Stimulated activated CD4-positive, alpha-beta T cell treated with anti-CD3 and anti-CD28 coated beads, TNF-alpha, amount 100 ng/mL, for 4 hours (primary cell): ENCODE results near the gene CYREN.
"Not testable (repeated sequence)": the region's sequence is repeated elsewhere in the genome, so short reads cannot be mapped to it uniquely, and the experiment has no call there.

Experiments
- DNase-seq, 3 experiments: peaks; one replicate each; pipeline ENCODE4 v3.0.0-alpha.2; 2020; ENCODE audit warnings: low read depth in 3 of 3

CYREN gene

DNA sequence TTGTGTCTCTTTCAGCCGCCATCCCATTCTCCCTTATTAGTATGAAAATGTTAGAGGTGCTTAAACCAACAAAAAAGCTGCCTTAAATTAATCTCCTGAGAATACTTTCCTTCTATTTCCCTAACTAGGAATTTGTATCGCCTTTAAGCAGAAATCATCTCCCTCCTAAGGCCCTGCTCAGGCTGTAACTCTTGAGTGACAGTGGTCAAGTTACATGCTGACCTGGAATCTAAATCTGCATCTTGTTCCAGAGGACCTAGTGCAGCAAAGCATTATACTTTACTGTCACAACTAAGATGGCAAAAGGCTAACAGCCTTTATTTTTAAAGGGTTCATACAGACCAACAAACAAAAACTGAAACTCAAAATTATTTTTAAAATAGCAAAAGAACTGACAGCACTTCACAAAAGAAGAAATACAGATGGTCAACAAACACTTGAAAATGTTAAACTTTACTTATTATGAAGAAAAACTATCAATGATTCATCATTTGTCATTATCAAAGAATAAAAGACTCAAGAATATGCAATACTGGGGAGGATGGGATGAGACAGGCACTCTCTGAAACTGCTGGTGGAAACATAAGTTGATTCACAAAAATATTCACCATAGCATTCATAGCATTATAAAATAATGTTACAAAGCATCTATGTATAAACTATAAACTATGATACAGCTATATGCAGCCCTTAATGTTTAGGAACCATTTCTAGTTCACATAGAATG is 11.0 kb downstream of the CYREN start:
- no peak for DNase-seq

DNA sequence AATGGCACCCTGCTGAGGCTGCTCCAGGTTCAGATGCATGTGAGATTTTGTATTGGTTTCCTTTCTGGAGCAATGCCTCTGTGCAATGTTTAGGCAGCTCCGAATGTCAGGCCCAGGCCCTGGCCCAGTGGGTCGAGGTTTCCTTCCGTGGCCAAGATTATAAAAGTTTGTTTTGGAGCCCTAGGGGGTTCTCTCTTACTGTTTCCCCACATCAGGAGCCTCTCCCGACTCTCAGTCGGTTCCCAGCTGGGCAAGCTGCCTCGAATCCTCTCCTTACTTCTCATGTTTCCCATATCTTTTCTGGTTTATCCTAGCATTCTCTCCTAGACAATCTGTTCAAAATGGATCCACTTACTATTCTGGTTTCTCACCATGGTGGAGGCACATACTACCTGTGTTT is 11.6 kb downstream of the CYREN start:
- no peak for DNase-seq

DNA sequence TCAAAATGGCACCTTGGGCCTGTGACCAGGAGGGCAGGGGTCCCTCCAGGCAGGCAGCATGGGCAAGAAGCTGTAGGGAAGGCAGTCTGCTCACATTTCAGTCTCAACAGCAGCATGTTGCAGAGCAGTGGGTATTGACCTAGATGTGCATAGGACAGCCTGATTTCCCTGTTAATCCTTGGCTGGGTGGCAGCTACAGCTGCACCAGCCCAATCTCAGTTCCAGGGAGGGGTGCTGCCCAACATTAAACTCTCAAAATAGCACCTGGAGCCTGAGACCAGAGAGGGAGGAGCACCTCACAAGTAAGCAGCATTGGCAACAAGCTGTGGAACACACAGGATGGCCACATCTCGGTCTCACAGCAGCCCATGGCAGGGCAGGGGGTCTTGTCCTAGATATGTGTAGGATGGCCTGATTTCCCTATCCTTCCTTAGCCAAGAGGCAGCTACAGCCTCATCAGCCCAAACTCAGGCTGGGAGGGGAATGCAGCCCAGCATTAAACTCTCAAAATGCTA is 12.3 kb downstream of the CYREN start:
- DNase-seq: no peak

DNA sequence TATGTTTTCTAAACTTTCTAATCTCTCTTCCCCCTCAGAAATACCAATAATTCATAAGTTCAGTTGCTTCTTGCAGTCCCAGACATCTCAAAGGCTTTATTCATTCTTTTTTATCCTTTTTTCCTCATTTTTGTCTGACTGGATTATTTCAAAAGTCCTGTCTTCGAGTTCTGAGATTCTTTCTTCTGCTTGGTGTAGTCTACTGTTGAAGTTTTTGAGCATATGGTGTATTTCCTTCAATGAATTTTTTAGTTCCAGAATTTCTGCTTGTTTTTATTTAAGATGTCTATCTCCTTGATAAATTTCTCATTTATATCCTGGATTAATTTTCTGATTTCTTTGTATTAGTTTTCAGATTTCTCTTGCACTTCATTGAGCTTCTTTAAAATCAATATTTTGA is 14.2 kb downstream of the CYREN start:
- DNase-seq: no peak

DNA sequence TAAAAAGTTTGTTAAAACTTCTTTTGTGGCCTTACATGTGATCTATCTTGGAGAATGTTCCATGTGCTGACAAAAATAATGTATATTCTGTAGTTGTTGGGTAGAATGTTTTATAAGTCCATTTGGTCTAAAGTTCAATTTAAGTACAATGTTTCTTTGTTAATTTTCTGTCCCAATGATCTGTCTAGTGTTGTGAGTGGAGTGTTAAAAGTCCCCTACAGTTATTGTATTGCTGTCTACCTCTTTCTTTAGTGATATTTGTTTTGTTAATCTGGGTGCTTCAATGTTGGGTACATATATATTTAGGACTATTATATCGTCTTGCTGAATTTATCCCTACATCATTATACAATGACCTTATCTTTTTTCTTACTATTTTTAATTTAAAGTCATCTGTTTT is 15.8 kb downstream of the CYREN start:
- no peak for DNase-seq

DNA sequence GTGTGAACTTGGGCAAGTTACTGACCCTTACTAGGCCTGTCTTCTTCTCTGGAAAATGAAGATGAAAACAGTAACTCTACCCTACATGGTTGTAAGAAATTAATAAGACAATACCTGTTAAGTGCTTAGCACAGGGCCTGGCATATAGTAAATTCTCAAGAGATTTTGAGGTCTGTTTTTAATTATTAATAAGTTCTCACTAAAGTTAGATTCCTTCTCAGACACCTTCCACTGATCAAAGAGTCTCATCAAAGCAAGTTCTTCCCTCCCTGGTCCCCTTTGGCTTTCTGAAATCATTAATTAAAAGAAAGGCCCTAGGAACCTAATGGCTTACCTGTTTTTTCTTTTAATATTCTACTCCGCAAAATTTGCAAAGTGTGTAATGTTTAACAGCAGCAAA is 18.1 kb downstream of the CYREN start:
- DNase-seq: no peak

DNA sequence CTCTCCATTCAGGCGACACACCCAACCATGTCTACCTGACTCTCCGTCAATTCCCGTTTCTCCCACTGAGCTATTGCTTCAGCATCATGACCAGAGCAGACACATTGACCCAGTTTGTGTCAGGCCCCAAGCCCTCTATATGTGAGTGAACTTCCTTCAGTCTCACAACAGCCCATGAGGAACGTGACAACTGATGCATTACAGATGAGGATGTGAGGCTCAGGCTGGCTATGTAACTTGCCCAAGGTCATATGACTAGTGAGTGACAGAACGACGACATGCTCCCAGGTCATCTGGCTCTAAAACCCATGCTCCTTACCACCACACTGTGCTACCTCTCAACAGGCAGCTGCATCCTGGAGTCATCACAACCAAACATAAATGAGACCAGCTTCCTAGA is 19.0 kb downstream of the CYREN start:
- DNase-seq: no peak

DNA sequence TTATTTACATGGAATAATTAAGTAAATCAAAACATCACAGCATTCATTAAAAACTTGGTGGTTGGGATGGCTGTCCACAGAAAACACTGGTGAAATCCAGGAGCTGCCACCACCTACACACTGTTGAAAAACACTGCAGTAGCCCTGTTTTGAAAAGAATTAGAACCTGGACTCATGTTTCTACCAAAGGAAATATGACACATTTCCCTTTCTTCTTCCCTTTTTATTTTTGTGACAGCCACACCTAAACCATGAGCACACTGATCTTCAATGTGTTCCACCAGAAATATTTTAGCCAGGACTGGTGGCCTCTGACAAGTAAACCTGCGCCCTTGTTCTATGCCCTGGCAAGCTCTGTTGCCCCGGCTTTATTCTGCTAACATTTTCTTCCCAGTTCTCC is 19.4 kb downstream of the CYREN start:
- DNase-seq: no peak

DNA sequence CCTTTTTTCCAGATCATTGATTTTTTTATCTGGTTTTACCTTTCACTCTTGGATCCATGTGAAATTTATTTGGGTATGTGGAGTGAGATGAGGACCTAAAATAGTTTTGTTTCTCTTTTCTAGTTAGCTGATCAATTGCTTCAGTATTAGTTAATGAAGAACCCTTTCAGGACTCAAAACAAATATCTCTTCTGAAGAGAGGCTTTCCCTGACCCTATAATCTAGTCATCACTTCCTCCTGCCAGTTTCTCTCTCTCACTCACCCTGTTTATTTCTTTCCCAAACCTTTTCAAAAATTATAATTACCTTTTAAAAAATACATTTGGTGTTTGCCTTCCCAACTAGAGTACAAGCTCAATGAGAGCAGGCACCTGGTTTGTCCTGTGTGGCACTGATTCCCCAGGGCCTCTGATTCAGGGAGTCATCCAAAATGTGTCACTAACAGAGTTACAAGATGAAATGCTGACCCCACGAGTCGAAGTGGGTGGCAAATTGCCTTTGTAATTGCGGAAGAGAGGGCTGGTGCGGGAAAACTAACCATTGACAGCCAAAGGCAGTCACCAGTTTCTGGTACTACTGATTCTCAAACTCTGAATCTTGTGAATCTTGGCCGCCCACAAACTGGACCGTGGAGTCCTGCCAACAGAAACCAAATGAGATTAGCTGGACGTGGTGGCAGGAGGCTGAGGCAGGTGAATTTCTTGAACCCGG is 20.3 kb downstream of the CYREN start:
- no peak for DNase-seq

DNA sequence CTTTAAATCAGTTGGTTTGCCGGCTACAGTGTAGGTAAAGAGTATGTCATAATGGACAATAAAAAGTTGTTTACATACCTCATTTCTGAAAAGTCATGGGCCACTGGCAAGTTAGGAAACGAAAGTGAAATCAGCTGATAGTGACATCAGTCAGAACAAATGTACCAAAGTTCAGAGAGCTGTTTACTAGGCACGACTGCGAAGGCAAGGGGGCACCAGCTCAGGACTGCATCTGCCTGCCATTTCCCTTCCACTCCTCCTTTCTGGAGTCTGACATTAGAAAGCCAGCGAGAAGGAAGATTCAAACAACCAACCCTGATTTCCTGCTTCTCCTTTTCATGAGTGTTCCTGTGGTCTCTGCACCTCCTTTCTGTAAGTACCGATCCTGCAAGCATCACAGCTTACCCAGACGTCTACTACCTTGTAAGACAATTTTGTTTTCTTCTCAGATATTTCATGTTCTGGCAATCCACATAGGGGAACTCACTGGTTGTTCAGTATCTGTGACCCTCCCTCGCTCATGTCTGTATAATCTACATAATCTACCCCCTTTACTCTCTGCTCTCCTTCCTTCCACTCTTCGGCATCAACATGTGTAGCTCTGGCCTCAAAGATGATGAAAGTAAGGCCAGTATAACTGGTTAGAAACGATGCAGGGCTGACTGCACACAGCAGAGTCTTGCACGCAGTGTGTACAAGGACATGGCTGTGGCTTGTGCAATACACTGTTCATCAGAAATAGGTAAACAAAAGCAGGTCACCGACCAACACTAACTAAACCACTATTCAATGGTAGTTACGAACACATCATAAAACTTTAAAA is 22.4 kb downstream of the CYREN start, which contains the start of gene TMEM140:
Gene TMEM140 (plus strand): TSS at position 174 of the 823 bp plus-strand sequence. CDS start 16,370 bp downstream, outside the sequence.
- DNase-seq: peak in 2 of 3 experiments; percentile 31 to 38

DNA sequence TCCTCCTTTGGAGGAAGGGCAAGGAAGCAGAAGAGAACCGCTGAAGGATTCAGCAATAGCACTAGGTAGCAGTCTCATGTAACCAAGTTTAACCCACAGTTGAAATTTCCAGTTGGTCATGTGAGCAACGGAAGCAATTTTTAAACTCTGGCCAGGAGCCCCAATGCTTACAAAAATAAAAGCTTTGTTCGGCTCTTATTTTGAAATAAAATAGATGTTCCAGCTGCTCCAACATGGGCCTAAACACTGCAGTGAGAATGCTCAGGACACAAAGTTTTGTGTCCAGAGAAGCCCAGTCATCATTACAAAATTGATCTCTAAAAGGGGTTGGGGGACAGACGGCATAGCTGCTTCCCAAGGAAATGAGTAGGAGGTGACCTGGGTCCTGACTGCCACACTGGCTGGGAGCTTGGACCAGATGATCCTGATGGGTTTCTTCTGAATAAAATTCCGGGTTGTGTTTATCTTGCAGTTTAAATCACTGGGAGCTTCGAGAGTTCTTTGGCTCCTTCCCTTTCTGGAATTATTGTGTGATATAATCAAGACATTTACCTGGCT is 23.1 kb downstream of the CYREN start:
- DNase-seq: no peak

DNA sequence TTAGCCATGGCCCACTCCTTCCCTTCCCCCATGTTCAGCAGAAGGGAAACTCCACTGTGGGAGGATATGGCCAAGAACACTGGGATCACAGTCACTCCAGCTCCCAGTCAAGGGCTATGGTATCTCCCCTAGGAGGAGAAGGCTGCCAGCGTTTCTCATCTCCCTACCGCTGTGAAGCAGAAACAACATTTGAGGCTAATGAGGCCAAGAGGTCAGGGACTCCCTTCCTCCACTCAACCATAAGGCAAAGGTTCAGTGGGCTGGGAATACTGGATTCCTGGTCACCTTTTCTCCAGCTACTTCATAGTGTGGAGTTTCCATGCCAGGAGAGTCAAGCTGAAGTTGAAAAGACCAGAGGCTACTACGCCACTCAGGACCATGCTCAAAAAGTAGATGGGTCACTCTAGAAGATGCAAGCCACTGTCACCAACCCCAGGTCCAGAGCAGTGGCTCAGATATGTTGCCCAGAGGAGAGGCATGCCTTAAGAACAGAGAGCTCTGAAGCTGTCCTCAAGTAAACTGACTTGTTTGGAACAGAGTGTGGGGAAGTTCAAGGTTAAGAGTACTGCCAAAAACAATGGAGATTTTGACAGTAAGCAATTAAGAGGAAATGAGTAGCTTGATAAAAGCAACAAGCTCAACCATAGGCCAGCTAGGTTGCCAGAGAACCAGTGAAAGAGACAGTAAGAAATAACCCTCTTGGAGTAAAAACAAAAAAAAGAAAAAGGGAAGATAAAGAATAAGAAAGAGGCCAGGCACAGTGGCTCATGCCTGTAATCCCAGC is 26.4 kb downstream of the CYREN start:
- DNase-seq: no peak

DNA sequence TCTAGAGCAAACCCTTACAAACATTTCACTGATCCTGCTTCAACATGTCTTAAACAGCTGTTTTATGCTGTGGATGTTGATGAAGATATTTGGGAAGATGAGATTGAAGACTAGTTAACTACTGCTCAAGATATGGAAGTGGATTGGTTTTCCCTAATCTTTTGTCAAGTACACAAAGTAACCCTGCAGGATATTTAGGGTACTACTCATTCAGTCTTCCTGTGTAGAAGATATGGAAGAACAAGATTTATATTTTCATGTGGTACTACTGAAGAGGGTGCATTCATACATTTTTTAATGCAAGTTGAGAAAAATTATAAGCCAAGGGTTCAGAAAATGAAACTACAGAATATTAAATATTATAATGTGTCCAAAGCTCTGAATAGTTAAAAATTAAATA is 40.9 kb downstream of the CYREN start:
- DNase-seq: no peak

DNA sequence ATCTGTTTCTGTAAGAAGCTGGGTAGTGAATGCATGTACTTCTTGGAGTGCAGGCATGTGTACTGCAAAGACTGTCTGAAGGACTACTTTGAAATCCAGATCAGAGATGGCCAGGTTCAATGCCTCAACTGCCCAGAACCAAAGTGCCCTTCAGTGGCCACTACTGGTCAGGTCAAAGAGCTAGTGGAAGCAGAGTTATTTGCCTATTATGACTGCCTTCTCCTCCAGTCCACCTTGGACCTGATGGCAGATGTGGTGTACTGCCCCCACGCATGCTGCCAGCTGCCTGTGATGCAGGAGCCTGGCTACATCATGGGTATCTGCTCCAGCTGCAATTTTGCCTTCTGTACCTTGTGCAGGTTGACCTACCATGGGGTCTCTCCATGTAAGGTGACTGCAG is 41.6 kb downstream of the CYREN start:
- no peak for DNase-seq

DNA sequence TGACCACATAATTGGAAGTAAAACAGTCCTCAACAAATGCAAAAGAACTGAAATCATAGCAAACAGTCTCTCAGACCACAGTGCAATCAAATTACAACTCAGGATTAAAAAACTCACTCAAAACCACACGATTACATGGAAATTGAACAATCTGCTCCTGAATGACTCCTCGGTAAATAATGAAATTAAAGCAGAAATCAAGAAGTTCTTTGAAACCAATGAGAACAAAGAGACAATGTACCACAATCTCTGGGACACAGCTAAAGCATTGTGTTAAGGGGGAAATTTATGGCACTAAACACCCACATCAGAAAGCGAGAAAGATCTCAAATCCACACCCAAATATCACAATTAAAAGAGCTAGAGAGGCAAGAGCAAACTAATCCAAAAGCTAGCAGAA is 45.9 kb downstream of the CYREN start:
- DNase-seq: not testable (repeated sequence)

DNA sequence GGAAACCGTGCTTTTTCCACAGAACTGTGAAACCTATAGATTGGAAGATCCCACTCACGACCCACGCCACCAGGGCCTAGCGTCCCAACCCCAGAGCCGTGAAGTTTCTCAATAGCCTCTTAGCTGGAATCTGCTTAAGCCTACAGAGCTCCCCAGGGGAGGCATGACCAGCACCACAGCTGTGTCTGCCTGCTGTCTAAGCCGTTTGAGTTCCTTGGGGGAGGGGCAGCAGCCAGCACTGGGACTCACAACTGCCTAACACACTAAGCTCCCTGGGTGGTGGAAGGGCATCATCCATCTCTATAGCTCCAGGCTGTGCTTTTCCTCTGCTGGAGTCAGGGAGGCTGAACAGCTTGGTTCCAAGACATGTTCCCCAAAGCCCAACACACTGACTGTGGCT is 48.6 kb downstream of the CYREN start:
- no peak for DNase-seq

DNA sequence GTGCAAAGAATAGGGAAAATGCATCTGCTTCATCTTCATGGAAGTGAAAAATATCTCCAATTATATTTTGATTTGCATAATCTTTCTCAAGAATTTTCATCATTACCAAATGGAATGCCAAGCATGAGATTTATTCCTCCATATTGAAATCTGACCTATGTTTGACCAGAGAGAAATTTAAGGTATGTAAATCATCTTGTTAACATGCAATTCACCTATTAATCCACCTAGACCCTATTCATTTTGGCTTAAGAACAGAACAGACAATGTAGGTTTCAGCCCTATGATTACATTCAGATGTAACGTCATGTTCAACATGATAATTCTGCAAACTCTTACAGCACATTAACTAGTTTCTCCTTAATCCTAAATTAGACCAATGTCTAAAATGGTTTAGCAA is 53.4 kb downstream of the CYREN start:
- DNase-seq: no peak
